Transverse colon (tissue), 4 donors: ENCODE data around the gene ZNF225. TPM values are rescaled to one million over a fixed set of nuclear protein-coding genes. Genes with fewer than 3 reads are reported as not detected.
"Not testable (repeated sequence)": the region's sequence is repeated elsewhere in the genome, so short reads cannot be mapped to it uniquely, and the experiment has no call there.

ENCODE experiments used
- DNase-seq: peaks from one replicate; pipeline ENCODE4 v3.0.0-alpha.2; 2019
- H3K27ac ChIP-seq, 4 donors: fragments of 200-600 bp; sonication (generic); 2 replicates each; pipeline ENCODE4 v1.5.1; 2016 to 2018; ENCODE audit warnings: inconsistent platforms in 4 of 4
- H3K27me3 ChIP-seq: fragments of 200-600 bp; sonication (generic); 2 replicates; pipeline ENCODE4 v1.5.1; 2017; ENCODE audit warnings: inconsistent platforms
- H3K36me3 ChIP-seq, 4 donors: fragments of 200-600 bp; sonication (generic); 2 replicates each; pipeline ENCODE4 v1.5.1; 2017 to 2019; ENCODE audit warnings: inconsistent platforms in 4 of 4
- H3K4me1 ChIP-seq, 4 donors: fragments of 200-600 bp; sonication (generic); 2 replicates each; pipeline ENCODE4 v1.5.1; 2017 to 2020; ENCODE audit warnings: inconsistent platforms in 4 of 4
- H3K4me3 ChIP-seq, 4 donors: fragments of 200-600 bp; sonication (generic); 1 replicate in 1 of 4; 2 replicates in 3 of 4; pipeline versions ENCODE4 v1.5.1 to v1.6.1; 2017 to 2019; ENCODE audit warnings: inconsistent platforms in 4 of 4
- H3K9me3 ChIP-seq, 2 donors: fragments of 200-600 bp; sonication (generic); 2 replicates each; pipeline ENCODE4 v1.5.1; 2017 to 2019; ENCODE audit warnings: inconsistent platforms in 2 of 2
- CTCF ChIP-seq, 5 experiments: fragments of 200-600 bp in 3 of 5; fragments of 450-650 bp in 2 of 5; sonication (generic) in 3 of 5; IDR thresholded peaks; 1 replicate in 2 of 5; 2 replicates in 3 of 5; pipeline ENCODE4 v1.5.1; 2016 to 2017; ENCODE audit warnings: antibody characterized with exemption in 5 of 5, inconsistent platforms in 3 of 5, mild to moderate bottlenecking in 2 of 5, moderate library complexity in 1 of 5
- EP300 ChIP-seq: sonication (generic); formaldehyde crosslinking; IDR thresholded peaks from one replicate; pipeline ENCODE4 v1.6.1; 2017; ENCODE audit warnings: antibody characterized with exemption, low read depth
- POLR2A ChIP-seq: fragments of 450-650 bp; IDR thresholded peaks from one replicate; pipeline ENCODE4 v1.6.1; 2016; ENCODE audit warnings: antibody characterized with exemption, mild to moderate bottlenecking, moderate library complexity
- POLR2AphosphoS5 ChIP-seq, 3 donors: sonication (generic); formaldehyde crosslinking; IDR thresholded peaks; one replicate each; pipeline ENCODE4 v1.6.1; 2016; ENCODE audit warnings: antibody characterized with exemption in 3 of 3
- WGBS, 2 donors: methylation state at CpG; one replicate each; pipeline ENCODE4 v1.1.5; 2018; ENCODE audit warnings: low coverage in 1 of 2; 5-methylcytosine and 5-hydroxymethylcytosine counted together
- in situ Hi-C, 4 donors: fragments of 200-750 bp; cut with MboI; loops; one replicate each; pipeline versions ENCODE4 v1.15.0 to v1.15.1; 2017; ENCODE audit warnings: low sequenced_read_pairs in 3 of 4, low pct_ligation_motif_present in 1 of 4, low pct_unique_long_range_greater_than_20kb in 1 of 4
- intact Hi-C: fragments of 100-400 bp; cut with DNase I; formaldehyde crosslinking; loops from one replicate; pipeline ENCODE4 v1.15.1; 2023; ENCODE audit warnings: low total_unique reads
- total RNA-seq, 4 donors: library from RNA; depleted of rRNA; stranded (reverse); fragments of >200 nt; gene quantifications; one replicate each; pipeline ENCODE4 v1.1.0, GENCODE V29; 2016

The ZNF225 gene
- total RNA-seq, 4 donors from 2014 or later: 3.0 to 26.9 (median 5.1) TPM; not detected in 1

GRCh38 chr19:44113784-44114390 is 688 bp downstream of the ZNF225 start:
- peak overlapping the region; percentile 63 to 85 (median 80) for H3K27ac ChIP-seq
- peaks cover 0 to 21% (median 10%) of the 10 kb centered on the region in 4 donors for H3K4me1 ChIP-seq
- 2 to 6% methylated on average over 8 to 18 of the region's 18 CpGs for WGBS, 2 donors
- no peaks in the 10 kb centered on the region for H3K27me3 ChIP-seq
- intact Hi-C loops (no loop called here), in situ Hi-C loops (no loop called here)
- H3K4me3 ChIP-seq: peak overlapping the region; percentile 56 to 84 (median 76)
- H3K9me3 ChIP-seq: peaks cover 9 to 26% of the 10 kb centered on the region in 2 donors
- TF ChIP-seq EP300: no peak
- no peak for TF ChIP-seq POLR2AphosphoS5 (IDR thresholded peaks at IDR 0.05)
- TF ChIP-seq CTCF (IDR thresholded peaks at IDR 0.05): no peak
- no peak for TF ChIP-seq POLR2A
- DNase-seq: peak; percentile 11
- peaks cover 0 to 20% (median 7%) of the 10 kb centered on the region in 4 donors for H3K36me3 ChIP-seq

GRCh38 chr19:44121162-44121561 is 8.0 kb downstream of the ZNF225 start:
- in situ Hi-C loops, H3K27me3 ChIP-seq, DNase-seq, intact Hi-C loops, H3K4me1 ChIP-seq, H3K4me3 ChIP-seq, H3K27ac ChIP-seq: not testable (repeated sequence)
- peaks cover 0 to 90% (median 35%) of the 10 kb centered on the region in 4 donors for H3K36me3 ChIP-seq
- WGBS, 2 donors: 91 to 100% methylated on average over 4 of the region's 4 CpGs
- peaks cover 21 to 36% of the 10 kb centered on the region in 2 donors for H3K9me3 ChIP-seq

- Histone ChIP-seq H3K4me1 (no peaks in the 10 kb centered on the region), H3K9me3 (peaks cover 27 to 53% of the 10 kb centered on the region in 2 donors), H3K27ac (no peak overlapping the region), H3K4me3 (no peak overlapping the region), H3K36me3 (peaks cover under 1 to 51% (median 22%) of the 10 kb centered on the region in 4 donors), H3K27me3 (no peaks in the 10 kb centered on the region)
- in situ Hi-C loops: no loop called here
- no peak for DNase-seq
- no peak for TF ChIP-seq POLR2A
- no peak for TF ChIP-seq POLR2AphosphoS5 (IDR thresholded peaks at IDR 0.05)
- no peak for TF ChIP-seq EP300
- TF ChIP-seq CTCF (IDR thresholded peaks at IDR 0.05): no peak
- WGBS, 2 donors: 85 to 95% methylated on average over 5 of the region's 5 CpGs
- intact Hi-C loops: no loop called here
Observed at GRCh38 chr19:44131955-44132354, 18.8 kb downstream of the ZNF225 start.

GRCh38 chr19:44141191-44142058 is 28.2 kb downstream of the ZNF225 start, which contains the start of gene ZNF234:
Gene ZNF234 (plus strand): TSS chr19:44141554. CDS start chr19:44144633, 3,079 bp downstream.
- H3K27me3 ChIP-seq: no peaks in the 10 kb centered on the region
- 0 to 5% methylated on average over 7 to 52 of the region's 52 CpGs for WGBS, 2 donors
- no peaks in the 10 kb centered on the region for H3K9me3 ChIP-seq
- H3K4me3 ChIP-seq: peak within 1 kb of the TSS; percentile 63 to 97 (median 72)
- peaks cover 0 to 18% (median 2%) of the 10 kb centered on the region in 4 donors for H3K36me3 ChIP-seq
- H3K4me1 ChIP-seq: peaks cover 9 to 15% (median 13%) of the 10 kb centered on the region in 4 donors
- in situ Hi-C loops: no loop called here
- peak within 1 kb of the TSS; percentile 78 to 84 (median 80) for H3K27ac ChIP-seq
- peak; percentile 80 for DNase-seq
- intact Hi-C loops: no loop called here
- TF ChIP-seq POLR2AphosphoS5 (IDR thresholded peaks at IDR 0.05) (peak; percentile 22 to 66 (median 33)), EP300 (no peak), POLR2A (peak; percentile 24)

- in situ Hi-C loops (no loop called here), intact Hi-C loops (no loop called here)
- Histone ChIP-seq H3K27ac (peak overlapping the region in 3 of 4 donors; percentile 78 to 84 (median 80)), H3K27me3 (no peaks in the 10 kb centered on the region), H3K9me3 (no peaks in the 10 kb centered on the region), H3K4me3 (peak overlapping the region; percentile 63 to 97 (median 72)), H3K4me1 (peaks cover 9 to 15% (median 13%) of the 10 kb centered on the region in 4 donors), H3K36me3 (peaks cover 0 to 23% (median 3%) of the 10 kb centered on the region in 4 donors)
- TF ChIP-seq POLR2A: no peak
- no peak for TF ChIP-seq POLR2AphosphoS5 (IDR thresholded peaks at IDR 0.05)
- no peak for DNase-seq
- WGBS, 2 donors: 0 to 18% methylated on average over 4 to 13 of the region's 13 CpGs
Observed at GRCh38 chr19:44142059-44142433, 28.8 kb downstream of the ZNF225 start.
